HEK293 (cell line): ENCODE results near the gene CCDC86.

ENCODE experiments used
- ATF2 ChIP-seq: fragments of 450-650 bp; formaldehyde crosslinking; IDR thresholded peaks from 2 replicates; pipeline ENCODE4 v1.5.1; 2016; ENCODE audit warnings: missing biosample characterization, missing genetic modification characterization, low read depth
- BCL6B ChIP-seq: fragments of 450-650 bp; formaldehyde crosslinking; IDR thresholded peaks from 2 replicates; pipeline ENCODE4 v1.5.1; 2017; ENCODE audit warnings: missing biosample characterization, missing genetic modification characterization
- INSM2 ChIP-seq: fragments of 450-650 bp; formaldehyde crosslinking; IDR thresholded peaks from 2 replicates; pipeline ENCODE4 v1.5.1; 2016; ENCODE audit warnings: missing biosample characterization, missing genetic modification characterization
- KLF7 ChIP-seq: fragments of 450-650 bp; formaldehyde crosslinking; IDR thresholded peaks from 2 replicates; pipeline ENCODE4 v1.5.1; 2016; ENCODE audit warnings: missing biosample characterization, missing genetic modification characterization, borderline replicate concordance
- SP7 ChIP-seq: fragments of 450-650 bp; formaldehyde crosslinking; IDR thresholded peaks from 2 replicates; pipeline ENCODE4 v1.5.1; 2016; ENCODE audit warnings: missing biosample characterization, missing genetic modification characterization
- YY2 ChIP-seq: fragments of 450-650 bp; formaldehyde crosslinking; IDR thresholded peaks from 2 replicates; pipeline ENCODE4 v1.5.1; 2016; ENCODE audit warnings: missing biosample characterization, missing genetic modification characterization
- ZBTB1 ChIP-seq: fragments of 450-650 bp; formaldehyde crosslinking; IDR thresholded peaks from 2 replicates; pipeline ENCODE4 v1.5.1; 2016; ENCODE audit warnings: missing biosample characterization, missing genetic modification characterization
- ZBTB11 ChIP-seq: fragments of 450-650 bp; formaldehyde crosslinking; conservative IDR thresholded peaks from 2 replicates; pipeline ENCODE4 v1.5.1; 2016; ENCODE audit warnings: low read depth, missing biosample characterization, missing genetic modification characterization
- ZBTB20 ChIP-seq: fragments of 450-650 bp; formaldehyde crosslinking; IDR thresholded peaks from 2 replicates; pipeline ENCODE4 v1.5.1; 2016; ENCODE audit warnings: missing biosample characterization, missing genetic modification characterization
- ZEB2 ChIP-seq: fragments of 450-650 bp; formaldehyde crosslinking; IDR thresholded peaks from 2 replicates; pipeline ENCODE4 v1.5.1; 2016; ENCODE audit warnings: missing biosample characterization, missing genetic modification characterization
- ZNF114 ChIP-seq: fragments of 450-650 bp; formaldehyde crosslinking; IDR thresholded peaks from 2 replicates; pipeline ENCODE4 v1.5.0; 2017; ENCODE audit warnings: missing biosample characterization, missing genetic modification characterization
- ZNF155 ChIP-seq: fragments of 450-650 bp; formaldehyde crosslinking; IDR thresholded peaks from 2 replicates; pipeline ENCODE4 v1.5.1; 2016; ENCODE audit warnings: missing biosample characterization, missing genetic modification characterization
- ZNF157 ChIP-seq: fragments of 450-650 bp; formaldehyde crosslinking; IDR thresholded peaks from 2 replicates; pipeline ENCODE4 v1.5.1; 2016; ENCODE audit warnings: missing biosample characterization, missing genetic modification characterization
- ZNF175 ChIP-seq: fragments of 450-650 bp; formaldehyde crosslinking; IDR thresholded peaks from 2 replicates; pipeline ENCODE4 v1.5.1; 2016; ENCODE audit warnings: missing biosample characterization, missing genetic modification characterization
- ZNF202 ChIP-seq: fragments of 450-650 bp; formaldehyde crosslinking; IDR thresholded peaks from 2 replicates; pipeline ENCODE4 v1.5.1; 2016; ENCODE audit warnings: missing biosample characterization, missing genetic modification characterization, borderline replicate concordance
- ZNF311 ChIP-seq: fragments of 450-650 bp; formaldehyde crosslinking; IDR thresholded peaks from 2 replicates; pipeline ENCODE4 v1.5.1; 2017; ENCODE audit warnings: missing biosample characterization, missing genetic modification characterization, borderline replicate concordance
- ZNF449 ChIP-seq: fragments of 450-650 bp; formaldehyde crosslinking; IDR thresholded peaks from 2 replicates; pipeline ENCODE4 v1.5.1; 2017; ENCODE audit warnings: missing biosample characterization, mild to moderate bottlenecking, missing genetic modification characterization, moderate library complexity
- ZNF488 ChIP-seq: fragments of 450-650 bp; formaldehyde crosslinking; IDR thresholded peaks from 2 replicates; pipeline ENCODE4 v1.5.1; 2016; ENCODE audit warnings: missing biosample characterization, missing genetic modification characterization
- ZNF544 ChIP-seq: fragments of 450-650 bp; formaldehyde crosslinking; IDR thresholded peaks from 2 replicates; pipeline ENCODE4 v1.5.0; 2017; ENCODE audit warnings: missing biosample characterization, missing genetic modification characterization
- ZNF548 ChIP-seq: fragments of 450-650 bp; formaldehyde crosslinking; IDR thresholded peaks from 2 replicates; pipeline ENCODE4 v1.5.1; 2016; ENCODE audit warnings: missing biosample characterization, missing genetic modification characterization
- ZNF623 ChIP-seq: fragments of 450-650 bp; formaldehyde crosslinking; IDR thresholded peaks from 2 replicates; pipeline ENCODE4 v1.5.1; 2016; ENCODE audit warnings: missing biosample characterization, missing genetic modification characterization
- ZNF701 ChIP-seq: fragments of 450-650 bp; formaldehyde crosslinking; IDR thresholded peaks from 2 replicates; pipeline ENCODE4 v1.5.1; 2016; ENCODE audit warnings: missing biosample characterization, missing genetic modification characterization
- ZNF704 ChIP-seq: fragments of 450-650 bp; formaldehyde crosslinking; IDR thresholded peaks from 2 replicates; pipeline ENCODE4 v1.5.1; 2016; ENCODE audit warnings: missing biosample characterization, missing genetic modification characterization
- ZNF792 ChIP-seq: fragments of 450-650 bp; formaldehyde crosslinking; IDR thresholded peaks from 2 replicates; pipeline ENCODE4 v1.5.1; 2016; ENCODE audit warnings: missing biosample characterization, missing genetic modification characterization
- ZNF830 ChIP-seq: fragments of 450-650 bp; IDR thresholded peaks from 2 replicates; pipeline ENCODE4 v1.5.0; 2018; ENCODE audit warnings: missing biosample characterization, missing genetic modification characterization, low read depth, mild to moderate bottlenecking, moderate library complexity
- ZSCAN18 ChIP-seq: fragments of 450-650 bp; formaldehyde crosslinking; IDR thresholded peaks from 2 replicates; pipeline ENCODE4 v1.5.1; 2016; ENCODE audit warnings: missing biosample characterization, missing genetic modification characterization

CCDC86 gene

GRCh38 chr11:60841797-60842667 is at the start of gene CCDC86 (continued):
- TF ChIP-seq ZEB2 (tag by site-specific recombination) (peak; percentile 51; the same call in 1 of the 2 replicates), INSM2 (0 out of 2 replicates have a peak, but pooled peaks have one; percentile 33), BCL6B (tag by site-specific recombination) (no peak), ZBTB20 (tag by site-specific recombination) (peak; percentile 21; the same call in 1 of the 2 replicates), YY2 (peak; percentile 82), ATF2 (tag by site-specific recombination) (peak; percentile 96), ZNF544 (tag by site-specific recombination) (no peak), ZNF704 (tag by site-specific recombination) (peak; percentile 60; the same call in 1 of the 2 replicates), ZNF311 (tag by site-specific recombination) (no peak), ZNF114 (tag by site-specific recombination) (no peak), ZNF155 (tag by site-specific recombination) (no peak), ZNF701 (tag by site-specific recombination) (no peak), ZNF792 (tag by site-specific recombination) (no peak), ZBTB1 (no peak), ZNF548 (tag by site-specific recombination) (no peak), ZBTB11 (tag by site-specific recombination) (no peak), SP7 (tag by site-specific recombination) (peak; percentile 77), ZSCAN18 (tag by site-specific recombination) (peak; percentile 40; the same call in 1 of the 2 replicates), ZNF157 (no peak), ZNF175 (tag by site-specific recombination) (no peak), KLF7 (no peak), ZNF488 (tag by site-specific recombination) (no peak), ZNF449 (tag by site-specific recombination) (no peak; the same call in 1 of the 2 replicates), ZNF830 (tag by site-specific recombination) (no peak), ZNF623 (no peak), ZNF202 (tag by site-specific recombination) (no peak)
